ENCODE measurements around the gene HPSE2. TPM values are rescaled to one million over a fixed set of nuclear protein-coding genes. Genes with fewer than 3 reads are reported as not detected.

Gene HPSE2
- total RNA-seq, 1 experiment from 2014 or later = 0.20 TPM

DNA sequence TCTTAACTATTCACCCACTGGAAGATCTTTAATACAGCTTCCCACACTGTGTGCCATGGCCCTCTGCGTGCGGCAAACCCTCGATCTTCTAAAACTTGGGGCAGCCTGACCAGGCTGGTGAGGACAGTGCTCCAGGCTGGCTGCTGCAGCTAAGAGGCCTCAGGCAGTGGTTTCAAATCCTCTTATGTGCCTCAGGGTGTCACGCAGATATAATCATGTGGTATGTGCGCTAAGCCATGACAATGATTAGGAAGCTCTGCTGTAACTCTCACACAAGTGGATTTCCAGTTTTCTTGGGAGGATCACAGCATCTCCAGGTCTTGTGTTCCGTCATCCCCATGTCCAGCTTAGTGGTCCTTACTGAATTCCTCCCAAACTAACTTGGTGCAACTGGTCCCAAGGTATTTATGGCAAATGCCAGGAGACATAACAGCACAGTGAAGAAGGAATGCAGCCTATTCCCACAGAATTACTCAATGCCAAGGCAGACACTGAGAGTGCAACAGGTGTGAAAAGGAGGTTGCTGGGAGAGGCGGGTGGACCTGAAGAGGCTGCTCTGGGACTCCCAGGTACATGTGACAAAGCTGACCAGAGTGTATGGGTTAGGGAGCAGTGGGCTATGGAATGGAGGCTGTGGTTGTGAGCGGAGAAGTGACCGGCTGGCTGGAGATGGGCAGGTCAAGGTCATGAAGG is 791.2 kb downstream of the HPSE2 start:
- Histone ChIP-seq H2BK20ac (ENCODE audit: low read depth, low read length, poor library complexity, severe bottlenecking) (no peak overlapping the region), H3K4ac (ENCODE audit: low read depth, low read length) (no peak overlapping the region), H3K14ac (ENCODE audit: insufficient read depth, low read length) (no peak overlapping the region), H3K23me2 (ENCODE audit: insufficient read length, low read depth, low read length, poor library complexity, severe bottlenecking) (no peaks in the 10 kb centered on the region), H4K20me1 (ENCODE audit: control insufficient read depth, insufficient read depth, insufficient read length) (no peaks in the 10 kb centered on the region), H3K56ac (ENCODE audit: insufficient read length, low read depth, low read length) (no peak overlapping the region), H3K79me1 (ENCODE audit: insufficient read depth, low read depth, low read length, poor library complexity, severe bottlenecking) (no peaks in the 10 kb centered on the region), H3K9ac (ENCODE audit: extremely low read depth, insufficient read length, low read length) (no peak overlapping the region), H3K9me3 (ENCODE audit: control insufficient read depth, low read depth, low read length) (no peaks in the 10 kb centered on the region), H3K79me2 (ENCODE audit: insufficient read depth, low read length) (no peaks in the 10 kb centered on the region), H3T11ph (ENCODE audit: low read length) (no peak overlapping the region), H4K91ac (ENCODE audit: insufficient read length, low read depth, low read length) (no peak overlapping the region), H2BK120ac (ENCODE audit: low read depth, low read length, poor library complexity, severe bottlenecking) (no peak overlapping the region), H3K27ac (ENCODE audit: insufficient read length, low read depth, low read length) (no peak overlapping the region), H4K8ac (replicated peaks; ENCODE audit: insufficient read length, low read depth, low read length) (no peak overlapping the region), H3K23ac (ENCODE audit: insufficient read length, low read depth, low read length) (no peak overlapping the region), H3K18ac (ENCODE audit: insufficient read length, low read depth, low read length) (no peak overlapping the region), H2BK12ac (ENCODE audit: insufficient read length, low read depth, low read length) (no peak overlapping the region), H2BK5ac (ENCODE audit: insufficient read length, low read length) (no peak overlapping the region), H4K5ac (ENCODE audit: insufficient read length, low read depth, low read length) (no peak overlapping the region), H3K4me2 (ENCODE audit: insufficient read depth, insufficient read length, low read length) (no peak overlapping the region), H3K27me3 (ENCODE audit: insufficient read depth, low read length) (no peaks in the 10 kb centered on the region), H3K4me1 (ENCODE audit: insufficient read depth, low read length) (no peaks in the 10 kb centered on the region), H2AK5ac (ENCODE audit: insufficient read length, low read length) (no peak overlapping the region), H2AFZ (ENCODE audit: low read length) (no peak overlapping the region), H2BK15ac (ENCODE audit: low read depth, low read length) (no peak overlapping the region)
- H3K4me1 Mint-ChIP-seq = peaks cover 5 to 6% of the 10 kb centered on the region in 2 experiments; a peak in 3 of 4 replicates
- no peaks in the 10 kb centered on the region for H3K27me3 Mint-ChIP-seq (ENCODE audit: low read depth)
- no CpG with 5 or more reads among the region's 9 CpGs for WGBS (ENCODE audit: extremely low coverage, insufficient read length, low lambda C conversion rate)
- TF ChIP-seq, protein P1, sequence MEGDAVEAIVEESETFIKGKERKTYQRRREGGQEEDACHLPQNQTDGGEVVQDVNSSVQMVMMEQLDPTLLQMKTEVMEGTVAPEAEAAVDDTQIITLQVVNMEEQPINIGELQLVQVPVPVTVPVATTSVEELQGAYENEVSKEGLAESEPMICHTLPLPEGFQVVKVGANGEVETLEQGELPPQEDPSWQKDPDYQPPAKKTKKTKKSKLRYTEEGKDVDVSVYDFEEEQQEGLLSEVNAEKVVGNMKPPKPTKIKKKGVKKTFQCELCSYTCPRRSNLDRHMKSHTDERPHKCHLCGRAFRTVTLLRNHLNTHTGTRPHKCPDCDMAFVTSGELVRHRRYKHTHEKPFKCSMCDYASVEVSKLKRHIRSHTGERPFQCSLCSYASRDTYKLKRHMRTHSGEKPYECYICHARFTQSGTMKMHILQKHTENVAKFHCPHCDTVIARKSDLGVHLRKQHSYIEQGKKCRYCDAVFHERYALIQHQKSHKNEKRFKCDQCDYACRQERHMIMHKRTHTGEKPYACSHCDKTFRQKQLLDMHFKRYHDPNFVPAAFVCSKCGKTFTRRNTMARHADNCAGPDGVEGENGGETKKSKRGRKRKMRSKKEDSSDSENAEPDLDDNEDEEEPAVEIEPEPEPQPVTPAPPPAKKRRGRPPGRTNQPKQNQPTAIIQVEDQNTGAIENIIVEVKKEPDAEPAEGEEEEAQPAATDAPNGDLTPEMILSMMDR (conservative IDR thresholded peaks at IDR 0.05) = no peak
- peak overlapping the region; percentile 34 to 45; a peak in 3 of 5 replicates for H3K4me3 Mint-ChIP-seq
- H3K9me3 Mint-ChIP-seq = peaks cover 6 to 10% of the 10 kb centered on the region in 2 experiments
- H3K27ac Mint-ChIP-seq = no peak overlapping the region
- H3K36me3 Mint-ChIP-seq (ENCODE audit: insufficient read depth in 1 of 3, low read depth in 3 of 3) = peaks cover 47 to 55% (median 55%) of the 10 kb centered on the region in 3 experiments
- no peak for DNase-seq
